Type B pancreatic cell (in vitro differentiated cells): Measurements from ENCODE around the gene KRTAP20-3. TPM values are rescaled to one million over a fixed set of nuclear protein-coding genes. Genes with fewer than 3 reads are reported as not detected.

Source experiments
- DNase-seq: peaks from one replicate; pipeline ENCODE4 v3.0.0; 2021; ENCODE audit warnings: mixed read lengths; ENCODE audit not compliant: unreplicated experiment; ENCODE audit errors: extremely low spot score
- H3K27ac Mint-ChIP-seq: 2 replicates; pipeline ENCODE4 v1.8.0; 2021; ENCODE audit warnings: mild to moderate bottlenecking, mixed read lengths
- H3K27me3 Mint-ChIP-seq: 2 replicates; pipeline ENCODE4 v1.8.0; 2021; ENCODE audit warnings: mixed read lengths
- H3K36me3 Mint-ChIP-seq: 2 replicates; pipeline ENCODE4 v1.8.0; 2021; ENCODE audit warnings: mixed read lengths
- H3K4me1 Mint-ChIP-seq: one replicate; pipeline ENCODE4 v1.8.0; 2021; ENCODE audit warnings: mixed read lengths; ENCODE audit not compliant: unreplicated experiment
- H3K4me3 Mint-ChIP-seq: 2 replicates; pipeline ENCODE4 v1.8.0; 2021; ENCODE audit warnings: mild to moderate bottlenecking, mixed read lengths
- H3K9me3 Mint-ChIP-seq: 2 replicates; pipeline ENCODE4 v1.8.0; 2021; ENCODE audit warnings: mixed read lengths
- total RNA-seq: library from RNA; stranded (reverse); gene quantifications from 2 replicates; pipeline ENCODE4 v1.2.1, GENCODE V29; 2021; ENCODE audit warnings: low replicate concordance
- TF ChIP-seq, protein P1 (sequence below): fragments of 200-600 bp; sonication (generic); conservative IDR thresholded peaks from 2 replicates; pipeline ENCODE4 v1.5.0; 2021; ENCODE audit warnings: antibody characterized with exemption, mild to moderate bottlenecking

KRTAP20-3 gene
- total RNA-seq, 1 donor from 2014 or later, result not detected

GRCh38 chr21:30676737-30677136 is 34.1 kb downstream of the KRTAP20-3 start:
- Mint-ChIP-seq H3K36me3 (no peaks in the 10 kb centered on the region), H3K9me3 (no peaks in the 10 kb centered on the region), H3K27ac (no peak overlapping the region), H3K4me1 (no peaks in the 10 kb centered on the region), H3K27me3 (no peaks in the 10 kb centered on the region), H3K4me3 (no peak overlapping the region)
- TF ChIP-seq, protein P1, sequence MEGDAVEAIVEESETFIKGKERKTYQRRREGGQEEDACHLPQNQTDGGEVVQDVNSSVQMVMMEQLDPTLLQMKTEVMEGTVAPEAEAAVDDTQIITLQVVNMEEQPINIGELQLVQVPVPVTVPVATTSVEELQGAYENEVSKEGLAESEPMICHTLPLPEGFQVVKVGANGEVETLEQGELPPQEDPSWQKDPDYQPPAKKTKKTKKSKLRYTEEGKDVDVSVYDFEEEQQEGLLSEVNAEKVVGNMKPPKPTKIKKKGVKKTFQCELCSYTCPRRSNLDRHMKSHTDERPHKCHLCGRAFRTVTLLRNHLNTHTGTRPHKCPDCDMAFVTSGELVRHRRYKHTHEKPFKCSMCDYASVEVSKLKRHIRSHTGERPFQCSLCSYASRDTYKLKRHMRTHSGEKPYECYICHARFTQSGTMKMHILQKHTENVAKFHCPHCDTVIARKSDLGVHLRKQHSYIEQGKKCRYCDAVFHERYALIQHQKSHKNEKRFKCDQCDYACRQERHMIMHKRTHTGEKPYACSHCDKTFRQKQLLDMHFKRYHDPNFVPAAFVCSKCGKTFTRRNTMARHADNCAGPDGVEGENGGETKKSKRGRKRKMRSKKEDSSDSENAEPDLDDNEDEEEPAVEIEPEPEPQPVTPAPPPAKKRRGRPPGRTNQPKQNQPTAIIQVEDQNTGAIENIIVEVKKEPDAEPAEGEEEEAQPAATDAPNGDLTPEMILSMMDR, result no peak
- no peak for DNase-seq

- Mint-ChIP-seq H3K4me1 (no peaks in the 10 kb centered on the region), H3K9me3 (peaks cover 5% of the 10 kb centered on the region), H3K27me3 (peaks cover 3% of the 10 kb centered on the region), H3K27ac (no peak overlapping the region), H3K36me3 (no peaks in the 10 kb centered on the region), H3K4me3 (no peak overlapping the region)
- no peak for DNase-seq
- TF ChIP-seq, protein P1, result no peak
These were observed 37.9 kb downstream of the KRTAP20-3 start for GRCh38 chr21:30680586-30680985.

- Mint-ChIP-seq H3K4me3 (no peak overlapping the region), H3K9me3 (peaks cover 5% of the 10 kb centered on the region), H3K27me3 (peaks cover 6% of the 10 kb centered on the region), H3K27ac (no peak overlapping the region), H3K36me3 (no peaks in the 10 kb centered on the region), H3K4me1 (peaks cover 4% of the 10 kb centered on the region)
- no peak for DNase-seq
- TF ChIP-seq, protein P1, result no peak
These were observed 41.8 kb downstream of the KRTAP20-3 start for GRCh38 chr21:30684506-30684905.

- peaks cover 3% of the 10 kb centered on the region for H3K27me3 Mint-ChIP-seq
- DNase-seq, result no peak
- H3K4me3 Mint-ChIP-seq, result no peak overlapping the region
These were observed 47.2 kb downstream of the KRTAP20-3 start for GRCh38 chr21:30689822-30690221.

More at GRCh38 chr21:30689822-30690221, 47.2 kb downstream of the KRTAP20-3 start:
- Mint-ChIP-seq H3K27ac (no peak overlapping the region), H3K36me3 (no peaks in the 10 kb centered on the region), H3K9me3 (no peaks in the 10 kb centered on the region), H3K4me1 (peaks cover 4% of the 10 kb centered on the region)
- TF ChIP-seq, protein P1, result no peak

Other genes with a start within 250 kb of the KRTAP20-3 start
- not detected in 2 replicates for gene KRTAP13-1, start 246.8 kb upstream of the KRTAP20-3 start, total RNA-seq
- not detected in 2 replicates for gene KRTAP13-3, start 216.9 kb upstream of the KRTAP20-3 start, total RNA-seq
- gene KRTAP13-4, start 212.6 kb upstream of the KRTAP20-3 start, total RNA-seq, result not detected in 2 replicates
- not detected in 2 replicates for gene KRTAP15-1, start 202.6 kb upstream of the KRTAP20-3 start, total RNA-seq
- 1.0 and 1.1 TPM in 2 replicates for gene KRTAP19-1, start 162.5 kb upstream of the KRTAP20-3 start, total RNA-seq
- not detected in 2 replicates for gene KRTAP19-2, start 155.4 kb upstream of the KRTAP20-3 start, total RNA-seq
- gene KRTAP19-3, start 150.9 kb upstream of the KRTAP20-3 start, total RNA-seq, result not detected in 2 replicates
- not detected in 2 replicates for gene KRTAP19-4, start 145.7 kb upstream of the KRTAP20-3 start, total RNA-seq
- gene KRTAP19-5, start 140.7 kb upstream of the KRTAP20-3 start, total RNA-seq, result not detected in 2 replicates
- not detected in 2 replicates for gene KRTAP19-6, start 101.0 kb upstream of the KRTAP20-3 start, total RNA-seq
- gene KRTAP19-7, start 81.5 kb upstream of the KRTAP20-3 start, total RNA-seq, result not detected in 2 replicates
- not detected in 2 replicates for gene KRTAP22-2, start 52.5 kb upstream of the KRTAP20-3 start, total RNA-seq
- not detected in 2 replicates for gene KRTAP6-3, start 50.4 kb upstream of the KRTAP20-3 start, total RNA-seq
- not detected in 2 replicates for gene KRTAP6-2, start 44.0 kb upstream of the KRTAP20-3 start, total RNA-seq
- gene KRTAP22-1, start 41.8 kb upstream of the KRTAP20-3 start, total RNA-seq, result not detected in 2 replicates
- gene KRTAP6-1, start 28.9 kb upstream of the KRTAP20-3 start, total RNA-seq, result not detected in 2 replicates
- gene KRTAP20-1, start 26.4 kb upstream of the KRTAP20-3 start, total RNA-seq, result not detected in 2 replicates
- not detected in 2 replicates for gene KRTAP20-4, start 22.2 kb upstream of the KRTAP20-3 start, total RNA-seq
- not detected in 2 replicates for gene KRTAP20-2, start 7.7 kb upstream of the KRTAP20-3 start, total RNA-seq
- not detected in 2 replicates for gene KRTAP21-3, start 75.9 kb downstream of the KRTAP20-3 start, total RNA-seq
- gene KRTAP21-2, start 104.4 kb downstream of the KRTAP20-3 start, total RNA-seq, result not detected in 2 replicates
- gene KRTAP21-1, start 112.6 kb downstream of the KRTAP20-3 start, total RNA-seq, result not detected in 2 replicates
- gene KRTAP8-1, start 170.4 kb downstream of the KRTAP20-3 start, total RNA-seq, result not detected in 2 replicates
- gene KRTAP7-1, start 186.9 kb downstream of the KRTAP20-3 start, total RNA-seq, result not detected in 2 replicates
- gene KRTAP11-1, start 238.7 kb downstream of the KRTAP20-3 start, total RNA-seq, result not detected in 2 replicates